CD14-positive monocyte (primary cell): Measurements from ENCODE around the gene PCOLCE2. TPM values are rescaled to one million over a fixed set of nuclear protein-coding genes. Genes with fewer than 3 reads are reported as not detected.
"Not testable (repeated sequence)": the region's sequence is repeated elsewhere in the genome, so short reads cannot be mapped to it uniquely, and the experiment has no call there.

ENCODE experiments used
- DNase-seq, 3 donors: peaks; one replicate each; pipeline ENCODE4 v3.0.0-alpha.2; 2011 to 2022
- H2AFZ ChIP-seq: 2 replicates; pipeline ENCODE4 v1.6.0; 2012; ENCODE audit warnings: mild to moderate bottlenecking, low read depth, low read length, inconsistent platforms; ENCODE audit not compliant: insufficient read depth, poor library complexity, severe bottlenecking
- H3K27ac ChIP-seq, 2 donors: 1 replicate in 1 of 2; 2 replicates in 1 of 2; pipeline ENCODE4 v1.5.1; 2012 to 2013; ENCODE audit warnings: low read length in 2 of 2, control low read depth in 1 of 2, inconsistent platforms in 1 of 2, low read depth in 1 of 2, mild to moderate bottlenecking in 1 of 2
- H3K27me3 ChIP-seq, 2 donors: one replicate each; pipeline versions ENCODE4 v1.6.0 to v1.6.1; 2011 to 2013; ENCODE audit warnings: low read length in 2 of 2; ENCODE audit not compliant: control insufficient read depth in 2 of 2, insufficient read depth in 2 of 2
- H3K36me3 ChIP-seq, 2 donors: replicated peaks in 1 of 2; 1 replicate in 1 of 2; 2 replicates in 1 of 2; pipeline versions ENCODE4 v1.5.1 to v1.6.1; 2012 to 2013; ENCODE audit warnings: low read length in 2 of 2, control low read depth in 1 of 2, inconsistent platforms in 1 of 2, mild to moderate bottlenecking in 1 of 2; ENCODE audit not compliant: insufficient read depth in 2 of 2, control insufficient read depth in 1 of 2
- H3K4me1 ChIP-seq, 2 donors: 1 replicate in 1 of 2; 2 replicates in 1 of 2; pipeline versions ENCODE4 v1.5.1 to v1.6.1; 2012 to 2013; ENCODE audit warnings: low read length in 2 of 2, control low read depth in 1 of 2, inconsistent platforms in 1 of 2, mild to moderate bottlenecking in 1 of 2, moderate library complexity in 1 of 2; ENCODE audit not compliant: insufficient read depth in 2 of 2, control insufficient read depth in 1 of 2
- H3K4me2 ChIP-seq: replicated peaks from 2 replicates; pipeline ENCODE3; 2012; ENCODE audit warnings: low read length, moderate library complexity, mild to moderate bottlenecking; ENCODE audit not compliant: poor library complexity, severe bottlenecking; ENCODE audit errors: extremely low read depth
- H3K4me3 ChIP-seq, 3 experiments: fragments of 200-600 bp in 1 of 3; sonication (generic) in 1 of 3; replicated peaks in 1 of 3; 1 replicate in 2 of 3; 2 replicates in 1 of 3; pipeline ENCODE4 v1.5.1; 2011 to 2013; ENCODE audit warnings: low read length in 3 of 3, mild to moderate bottlenecking in 3 of 3, control low read depth in 2 of 3, low read depth in 2 of 3, inconsistent platforms in 1 of 3, moderate library complexity in 1 of 3
- H3K79me2 ChIP-seq: 2 replicates; pipeline ENCODE4 v1.6.0; 2012; ENCODE audit warnings: mild to moderate bottlenecking, control low read depth, inconsistent platforms, low read length, moderate library complexity; ENCODE audit not compliant: insufficient read depth
- H3K9ac ChIP-seq: 2 replicates; pipeline ENCODE4 v1.6.0; 2017; ENCODE audit warnings: low read length, mild to moderate bottlenecking; ENCODE audit not compliant: insufficient read depth, poor library complexity, severe bottlenecking
- H3K9me3 ChIP-seq, 2 donors: replicated peaks in 1 of 2; 1 replicate in 1 of 2; 2 replicates in 1 of 2; pipeline versions ENCODE4 v1.5.1 to v1.6.1; 2012 to 2013; ENCODE audit warnings: low read length in 2 of 2, control low read depth in 1 of 2; ENCODE audit not compliant: control insufficient read depth in 1 of 2, insufficient read depth in 1 of 2
- H4K20me1 ChIP-seq: 2 replicates; pipeline ENCODE4 v1.6.0; 2012; ENCODE audit warnings: mild to moderate bottlenecking, low read length, control low read depth, moderate library complexity; ENCODE audit not compliant: insufficient read depth
- H3K27ac Mint-ChIP-seq, 7 donors: one replicate each; pipeline ENCODE4 v1.8.0; 2020; ENCODE audit warnings: mild to moderate bottlenecking in 7 of 7, mixed read lengths in 7 of 7, moderate library complexity in 6 of 7, inconsistent platforms in 2 of 7
- H3K27me3 Mint-ChIP-seq, 3 donors: one replicate each; pipeline ENCODE4 v1.8.0; 2021 to 2022; ENCODE audit warnings: low read depth in 3 of 3, mild to moderate bottlenecking in 3 of 3, mixed read lengths in 3 of 3, moderate library complexity in 3 of 3, inconsistent platforms in 1 of 3
- H3K36me3 Mint-ChIP-seq, 2 donors: one replicate each; pipeline ENCODE4 v1.8.0; 2020; ENCODE audit warnings: mixed read lengths in 2 of 2, inconsistent platforms in 1 of 2, mild to moderate bottlenecking in 1 of 2
- H3K4me1 Mint-ChIP-seq: one replicate; pipeline ENCODE4 v1.8.0; 2020; ENCODE audit warnings: mild to moderate bottlenecking, mixed read lengths
- H3K4me3 Mint-ChIP-seq, 2 donors: one replicate each; pipeline ENCODE4 v1.8.0; 2020; ENCODE audit warnings: mild to moderate bottlenecking in 2 of 2, mixed read lengths in 2 of 2, moderate library complexity in 1 of 2
- H3K9me3 Mint-ChIP-seq, 7 donors: one replicate each; pipeline ENCODE4 v1.8.0; 2020 to 2022; ENCODE audit warnings: mixed read lengths in 7 of 7, mild to moderate bottlenecking in 6 of 7, moderate library complexity in 6 of 7, inconsistent platforms in 2 of 7
- CTCF ChIP-seq: fragments of 200-600 bp; IDR thresholded peaks from one replicate; pipeline ENCODE4 v1.8.0; 2022; ENCODE audit warnings: antibody characterized with exemption, mild to moderate bottlenecking
- WGBS: methylation state at CpG from one replicate; pipeline ENCODE4 v1.1.5; 2013; ENCODE audit warnings: missing lambda C conversion rate; ENCODE audit not compliant: insufficient coverage; 5-methylcytosine and 5-hydroxymethylcytosine counted together
- intact Hi-C, 2 donors: fragments of 100-400 bp; cut with micrococcal nuclease; formaldehyde crosslinking; loops; one replicate each; pipeline versions ENCODE4 v1.15.0 to v1.15.1; 2023
- polyA plus RNA-seq, 3 donors: library from polyadenylated mRNA; depleted of rRNA in 1 of 3; unstranded in 2 of 3; stranded (reverse) in 1 of 3; fragments of 300-500 nt in 2 of 3; fragments of >200 nt in 1 of 3; fragmentation: Illumina TruSeq in 2 of 3; gene quantifications; 1 replicate in 2 of 3; 2 replicates in 1 of 3; pipeline ENCODE4 v1.2.3, GENCODE V29; 2012 to 2021

PCOLCE2 gene
- polyA plus RNA-seq, 3 donors, result not detected

- Histone ChIP-seq H2AFZ (no peak overlapping the region), H3K9me3 (no peaks in the 10 kb centered on the region), H3K36me3 (no peaks in the 10 kb centered on the region), H3K79me2 (no peaks in the 10 kb centered on the region), H3K4me3 (no peak overlapping the region), H3K27ac (no peak overlapping the region), H3K4me1 (no peaks in the 10 kb centered on the region), H3K9ac (no peak overlapping the region), H3K4me2 (no peak overlapping the region), H4K20me1 (no peaks in the 10 kb centered on the region), H3K27me3 (no peaks in the 10 kb centered on the region)
- Mint-ChIP-seq H3K4me1 (peaks cover 2% of the 10 kb centered on the region), H3K9me3 (peaks cover 0 to 5% (median 0%) of the 10 kb centered on the region in 7 donors), H3K36me3 (no peaks in the 10 kb centered on the region), H3K4me3 (no peak overlapping the region), H3K27me3 (no peaks in the 10 kb centered on the region), H3K27ac (no peak overlapping the region)
- no peak for DNase-seq
- WGBS, result 80% methylated on average over 5 of the region's 5 CpGs
- intact Hi-C loops, result no loop called here
- TF ChIP-seq CTCF, result no peak
Measured at GRCh38 chr3:142875099-142875498, 13.8 kb downstream of the PCOLCE2 start.

GRCh38 chr3:142868382-142868781 is 20.5 kb downstream of the PCOLCE2 start:
- peak overlapping the region in 1 of 7 donors; percentile 0 for H3K27ac Mint-ChIP-seq
- H3K4me2 ChIP-seq, H3K36me3 Mint-ChIP-seq, H3K36me3 ChIP-seq, H3K27me3 ChIP-seq, H3K9me3 Mint-ChIP-seq, H3K27me3 Mint-ChIP-seq, H2AFZ ChIP-seq, H3K4me3 Mint-ChIP-seq, H3K79me2 ChIP-seq, H3K4me3 ChIP-seq, H3K27ac ChIP-seq, H3K9me3 ChIP-seq, H3K4me1 ChIP-seq, H4K20me1 ChIP-seq, intact Hi-C loops, DNase-seq, H3K9ac ChIP-seq: not testable (repeated sequence)
- peaks cover 12% of the 10 kb centered on the region for H3K4me1 Mint-ChIP-seq
- 89% methylated on average over 8 of the region's 8 CpGs for WGBS
